A549 (cell line): ENCODE measurements around the gene IFT88.

Experiments used
- BHLHE40 ChIP-seq: IDR thresholded peaks from 2 replicates; pipeline ENCODE4 v1.6.1; 2012; ENCODE audit warnings: low read depth, low read length, inconsistent platforms
- CHD2 ChIP-seq: fragments of 150-350 bp; IDR thresholded peaks from 2 replicates; pipeline ENCODE4 v1.6.1; 2014; ENCODE audit warnings: low read length; ENCODE audit not compliant: partially characterized antibody
- CTCF ChIP-seq: fragments of >200 bp; sonication (Bioruptor Twin); formaldehyde crosslinking; IDR thresholded peaks from 3 replicates; pipeline ENCODE4 v1.5.1; 2016
- ESRRA ChIP-seq: fragments of 150-350 bp; IDR thresholded peaks from 2 replicates; pipeline ENCODE4 v1.6.1; 2014; ENCODE audit warnings: mild to moderate bottlenecking, low read length, borderline replicate concordance
- POLR2A ChIP-seq: IDR thresholded peaks from 2 replicates; pipeline ENCODE4 v1.6.1; 2012; ENCODE audit warnings: mild to moderate bottlenecking, low read length
- RCOR1 ChIP-seq: fragments of 150-350 bp; IDR thresholded peaks from 2 replicates; pipeline ENCODE4 v1.6.1; 2014; ENCODE audit warnings: antibody characterized with exemption, low read length, low read depth
- REST ChIP-seq: fragments of 200-600 bp; sonication (generic); IDR thresholded peaks from 2 replicates; pipeline ENCODE4 v1.6.1; 2016; ENCODE audit warnings: antibody characterized with exemption, mild to moderate bottlenecking, moderate library complexity
- SMC3 ChIP-seq: fragments of >200 bp; sonication (Bioruptor Twin); formaldehyde crosslinking; IDR thresholded peaks from 3 replicates; pipeline ENCODE4 v1.6.1; 2018; ENCODE audit warnings: inconsistent platforms

GRCh38 chr13:20729633-20730585 is 163.0 kb downstream of the IFT88 start:
- no peak for TF ChIP-seq ESRRA
- TF ChIP-seq RCOR1, result no peak
- TF ChIP-seq POLR2A, result no peak
- no peak for TF ChIP-seq CHD2
- no peak for TF ChIP-seq REST
- no peak for TF ChIP-seq SMC3
- TF ChIP-seq CTCF, result no peak
- no peak for TF ChIP-seq BHLHE40
